ENCODE results near the gene TRRAP. TPM values are rescaled to one million over a fixed set of nuclear protein-coding genes. Genes with fewer than 3 reads are reported as not detected.

TRRAP gene
- total and polyA plus RNA-seq, 4 donors = 8.3 to 43.1 (median 20.9) TPM

DNA sequence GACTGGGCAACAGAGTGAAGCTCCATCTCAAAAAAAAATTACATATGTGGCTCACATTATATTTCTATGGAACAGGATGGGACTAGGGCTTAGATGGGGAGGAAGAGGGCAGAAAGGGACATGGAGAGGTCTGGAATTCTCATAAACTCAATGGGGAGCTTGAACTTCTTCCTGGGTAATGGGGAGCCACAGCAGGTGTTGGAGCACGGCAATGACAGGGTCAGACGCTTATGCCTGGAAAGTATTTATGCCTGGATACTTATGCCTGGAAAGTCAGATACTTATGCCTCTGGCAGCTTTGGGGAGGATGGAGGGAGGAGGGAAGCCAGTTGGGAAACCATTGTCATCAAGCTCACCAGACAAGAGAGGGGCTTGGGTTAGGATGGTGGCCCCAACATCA lies 45.3 kb upstream of the TRRAP start:
- no peaks in the 10 kb centered on the region for H3K27me3 ChIP-seq (ENCODE audit: control insufficient read depth in 3 of 3, insufficient read depth in 3 of 3, low read length in 2 of 3)
- no peak overlapping the region for H3K4me3 ChIP-seq
- no peak overlapping the region for H3K9ac ChIP-seq (ENCODE audit: insufficient read depth in 1 of 2, low read length in 2 of 2)
- TF ChIP-seq, protein P1, sequence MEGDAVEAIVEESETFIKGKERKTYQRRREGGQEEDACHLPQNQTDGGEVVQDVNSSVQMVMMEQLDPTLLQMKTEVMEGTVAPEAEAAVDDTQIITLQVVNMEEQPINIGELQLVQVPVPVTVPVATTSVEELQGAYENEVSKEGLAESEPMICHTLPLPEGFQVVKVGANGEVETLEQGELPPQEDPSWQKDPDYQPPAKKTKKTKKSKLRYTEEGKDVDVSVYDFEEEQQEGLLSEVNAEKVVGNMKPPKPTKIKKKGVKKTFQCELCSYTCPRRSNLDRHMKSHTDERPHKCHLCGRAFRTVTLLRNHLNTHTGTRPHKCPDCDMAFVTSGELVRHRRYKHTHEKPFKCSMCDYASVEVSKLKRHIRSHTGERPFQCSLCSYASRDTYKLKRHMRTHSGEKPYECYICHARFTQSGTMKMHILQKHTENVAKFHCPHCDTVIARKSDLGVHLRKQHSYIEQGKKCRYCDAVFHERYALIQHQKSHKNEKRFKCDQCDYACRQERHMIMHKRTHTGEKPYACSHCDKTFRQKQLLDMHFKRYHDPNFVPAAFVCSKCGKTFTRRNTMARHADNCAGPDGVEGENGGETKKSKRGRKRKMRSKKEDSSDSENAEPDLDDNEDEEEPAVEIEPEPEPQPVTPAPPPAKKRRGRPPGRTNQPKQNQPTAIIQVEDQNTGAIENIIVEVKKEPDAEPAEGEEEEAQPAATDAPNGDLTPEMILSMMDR (IDR thresholded peaks at IDR 0.05; ENCODE audit: control extremely low read depth, extremely low read depth) = no peak
- H3K36me3 ChIP-seq (ENCODE audit: control insufficient read depth in 4 of 4, insufficient read depth in 4 of 4, low read length in 4 of 4) = no peaks in the 10 kb centered on the region
- no peaks in the 10 kb centered on the region for H3K4me1 ChIP-seq (ENCODE audit: control insufficient read depth in 5 of 5, insufficient read depth in 5 of 5, low read length in 5 of 5)
- ATAC-seq (ENCODE audit: insufficient read depth, low FRiP score) (no peak), DNase-seq (no peak)
- no peaks in the 10 kb centered on the region for H3K9me3 ChIP-seq (ENCODE audit: control insufficient read depth in 4 of 4, insufficient read depth in 3 of 4, low read length in 3 of 4)
- 88 to 97% methylated on average over 2 of the region's 2 CpGs for WGBS, 2 donors
- H3K27ac ChIP-seq (ENCODE audit: low read depth in 1 of 2, low read length in 1 of 2) = no peak overlapping the region

DNA sequence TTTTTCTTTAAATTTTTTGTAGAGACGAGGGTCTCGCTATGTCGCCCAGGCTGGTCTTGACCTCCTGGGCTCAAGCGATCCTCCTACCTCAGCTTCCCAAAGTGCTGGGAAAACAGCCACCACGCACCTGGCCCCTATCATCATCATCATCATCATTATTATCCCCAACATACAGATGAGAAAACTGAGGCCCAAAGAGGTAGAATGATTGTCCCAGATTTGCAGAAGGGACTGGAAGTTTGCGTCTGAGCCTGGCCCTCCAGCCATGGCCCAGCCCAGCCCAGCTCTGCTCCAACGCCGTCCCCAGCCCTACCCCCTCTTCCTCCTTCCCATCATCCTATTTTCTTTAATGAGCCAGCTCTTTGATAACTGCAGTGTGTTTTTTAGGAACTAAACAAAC lies 43.4 kb upstream of the TRRAP start:
- ATAC-seq (ENCODE audit: insufficient read depth, low FRiP score) (no peak), DNase-seq (no peak)
- Histone ChIP-seq H3K27ac (ENCODE audit: low read depth in 1 of 2, low read length in 1 of 2) (no peak overlapping the region), H3K4me3 (no peak overlapping the region), H3K9me3 (ENCODE audit: control insufficient read depth in 4 of 4, insufficient read depth in 3 of 4, low read length in 3 of 4) (no peaks in the 10 kb centered on the region), H3K27me3 (ENCODE audit: control insufficient read depth in 3 of 3, insufficient read depth in 3 of 3, low read length in 2 of 3) (peaks cover 0 to 5% (median 0%) of the 10 kb centered on the region in 3 donors), H3K9ac (ENCODE audit: insufficient read depth in 1 of 2, low read length in 2 of 2) (no peak overlapping the region), H3K36me3 (ENCODE audit: control insufficient read depth in 4 of 4, insufficient read depth in 4 of 4, low read length in 4 of 4) (no peaks in the 10 kb centered on the region), H3K4me1 (ENCODE audit: control insufficient read depth in 5 of 5, insufficient read depth in 5 of 5, low read length in 5 of 5) (no peaks in the 10 kb centered on the region)
- TF ChIP-seq, protein P1 (IDR thresholded peaks at IDR 0.05; ENCODE audit: control extremely low read depth, extremely low read depth) = no peak
- 66 to 77% methylated on average over 8 of the region's 8 CpGs for WGBS, 2 donors

DNA sequence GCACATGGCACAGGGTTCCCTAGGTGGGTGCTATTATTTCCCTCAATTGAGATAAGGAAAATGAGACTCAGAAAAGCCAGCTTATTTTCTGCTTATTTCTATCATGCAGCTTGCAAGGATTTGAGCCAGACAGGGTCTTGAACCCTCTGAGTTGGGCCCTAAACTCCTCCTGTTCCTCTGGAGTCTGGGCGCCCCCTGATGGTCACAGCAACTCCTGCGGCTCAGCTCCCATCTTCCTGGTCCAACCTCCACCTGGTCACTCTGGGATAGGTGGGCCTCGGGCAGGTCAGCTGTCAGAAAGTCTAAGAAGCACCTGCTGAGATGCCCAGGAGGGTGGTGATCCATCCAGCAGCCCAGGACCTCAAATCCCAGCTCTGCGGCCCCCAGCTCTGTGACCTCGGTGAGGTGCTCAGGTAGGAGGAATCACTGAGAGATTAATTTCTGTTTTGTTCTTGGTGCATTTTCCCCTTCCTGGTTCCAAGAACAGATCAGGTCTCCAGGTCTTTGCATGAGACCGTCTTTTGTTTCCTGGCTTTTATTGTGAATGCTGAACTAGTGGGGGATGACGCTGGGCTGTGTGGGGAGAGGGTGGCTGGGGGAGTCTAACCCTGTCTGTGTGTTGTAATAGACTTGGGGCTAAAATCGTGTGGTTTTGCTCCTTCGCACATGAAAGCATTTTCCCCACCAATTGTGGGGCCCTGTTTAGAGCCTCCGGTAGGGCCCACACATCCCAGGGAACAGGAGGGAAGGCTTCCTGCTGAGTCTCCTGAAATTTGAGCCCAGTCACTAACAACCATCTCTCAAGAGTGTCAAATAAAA lies 41.3 kb upstream of the TRRAP start:
- DNase-seq = peak; percentile 11 to 20 (median 11)

More for the DNA sequence above, 41.3 kb upstream of the TRRAP start:
- H3K27ac ChIP-seq (ENCODE audit: low read depth in 1 of 2, low read length in 1 of 2) = no peak overlapping the region
- H3K27me3 ChIP-seq (ENCODE audit: control insufficient read depth in 3 of 3, insufficient read depth in 3 of 3, low read length in 2 of 3) = peaks cover 0 to 5% (median 0%) of the 10 kb centered on the region in 3 donors
- 16 to 23% methylated on average over 10 of the region's 10 CpGs for WGBS, 2 donors
- no peaks in the 10 kb centered on the region for H3K9me3 ChIP-seq (ENCODE audit: control insufficient read depth in 4 of 4, insufficient read depth in 3 of 4, low read length in 3 of 4)
- TF ChIP-seq, protein P1 (IDR thresholded peaks at IDR 0.05; ENCODE audit: control extremely low read depth, extremely low read depth) = no peak
- H3K4me1 ChIP-seq (ENCODE audit: control insufficient read depth in 5 of 5, insufficient read depth in 5 of 5, low read length in 5 of 5) = no peaks in the 10 kb centered on the region
- H3K4me3 ChIP-seq = no peak overlapping the region
- ATAC-seq (ENCODE audit: insufficient read depth, low FRiP score) = no peak
- no peak overlapping the region for H3K9ac ChIP-seq (ENCODE audit: insufficient read depth in 1 of 2, low read length in 2 of 2)
- H3K36me3 ChIP-seq (ENCODE audit: control insufficient read depth in 4 of 4, insufficient read depth in 4 of 4, low read length in 4 of 4) = no peaks in the 10 kb centered on the region
